Activated CD8-positive, alpha-beta memory T cell treated with anti-CD3 and anti-CD28 coated beads for 36 hours (primary cell): Measurements from ENCODE around the gene COPG1. TPM values are rescaled to one million over a fixed set of nuclear protein-coding genes. Genes with fewer than 3 reads are reported as not detected.

Source experiments
- CTCF ChIA-PET: fragments of 350-600 bp; sonication (Branson Sonifier 250); formaldehyde crosslinking; loops from one replicate; lab custom pipeline; 2021; ENCODE audit warnings: antibody characterized with exemption; lab: Charles Lee
- POLR2A ChIA-PET: fragments of 350-600 bp; sonication (Branson Sonifier 250); formaldehyde crosslinking; loops from one replicate; lab custom pipeline; 2021; ENCODE audit warnings: antibody characterized with exemption; lab: Charles Lee
- total RNA-seq, 2 experiments: library from RNA; stranded (reverse); gene quantifications; one replicate each; pipeline ENCODE4 v1.2.3, GENCODE V29; 2021

COPG1 gene
- total RNA-seq, 2 experiments from 2014 or later = 137 to 139 TPM

DNA sequence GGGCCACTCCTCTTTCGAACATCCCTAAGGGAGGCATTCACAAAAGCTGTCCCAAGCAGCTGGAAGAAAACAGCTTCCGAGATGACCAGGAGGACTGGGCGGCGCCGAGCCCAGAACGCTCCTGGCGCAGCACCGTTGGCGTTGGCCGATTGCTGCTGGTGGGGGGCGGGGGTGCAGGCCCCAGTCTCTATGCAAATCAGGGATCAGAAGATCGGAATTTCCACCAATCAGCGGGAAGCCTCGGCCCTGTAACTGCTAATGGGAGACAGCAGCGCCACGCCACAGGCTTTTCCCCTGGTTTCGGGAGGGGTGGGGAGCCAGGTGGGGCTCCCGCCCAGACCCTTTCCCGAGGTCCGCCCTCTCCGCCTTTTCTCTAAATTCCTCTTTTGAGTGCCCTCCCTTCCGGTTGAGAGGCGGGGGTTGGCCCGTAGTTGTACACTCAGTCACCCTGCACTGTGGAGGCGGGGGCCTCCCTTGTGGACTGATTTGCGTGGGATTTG, 56.2 kb downstream of the COPG1 start:
- ChIA-PET CTCF (interaction anchor here (0.6 kb wide), 1 partner anchor 124 kb away, joined by 6 read pairs; no protein-coding TSS in a partner anchor), POLR2A (no interaction called here)

GRCh38 chr3:129308636-129309035, 59.2 kb downstream of the COPG1 start:
- POLR2A ChIA-PET = interaction anchor here (0.6 to 0.7 kb wide), 2 partner anchors 54 to 320 kb away, joined by 3 to 4 read pairs; no protein-coding TSS in a partner anchor
- CTCF ChIA-PET = interaction anchor here (0.6 to 0.7 kb wide), 2 partner anchors 36 to 1253 kb away, joined by 3 to 5 read pairs; no protein-coding TSS in a partner anchor

GRCh38 chr3:129310111-129311011, 61.0 kb downstream of the COPG1 start:
- POLR2A ChIA-PET = no interaction called here
- CTCF ChIA-PET = no interaction called here

- POLR2A ChIA-PET = no interaction called here
- CTCF ChIA-PET = no interaction called here
Measured at GRCh38 chr3:129311054-129311902, 61.9 kb downstream of the COPG1 start.

DNA sequence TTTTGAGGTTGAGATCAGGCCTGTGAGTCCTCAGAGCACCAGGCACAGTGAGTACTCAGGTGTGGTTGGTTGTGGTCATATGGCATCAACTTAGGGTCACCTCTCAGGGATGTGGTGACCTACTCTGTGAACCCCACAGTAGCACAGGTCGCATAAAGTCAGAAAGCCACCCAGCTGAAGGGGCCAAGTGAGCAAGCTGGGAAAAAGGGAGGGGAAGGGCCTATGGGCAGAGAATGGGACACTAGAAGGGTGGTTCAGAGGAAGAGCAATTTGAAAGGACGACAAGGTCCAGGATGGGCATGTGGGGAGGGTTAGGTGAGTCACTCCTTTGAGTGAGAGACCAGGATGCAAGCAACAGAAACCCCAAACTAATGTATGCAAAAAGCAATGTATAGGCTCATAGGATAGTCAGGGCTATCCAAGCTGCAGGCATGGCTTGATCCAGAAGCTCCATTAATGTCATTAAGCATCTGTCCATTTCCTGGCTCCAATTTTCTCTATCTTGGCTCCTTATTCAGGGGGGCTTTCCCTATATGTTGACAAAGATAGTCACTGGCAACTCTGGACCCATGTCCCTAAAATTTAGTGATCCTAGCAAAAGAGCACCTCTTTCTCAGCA, 62.7 kb downstream of the COPG1 start:
- CTCF ChIA-PET = interaction anchor here (1.0 to 1.7 kb wide), 2 partner anchors 13 to 88 kb away, joined by 3 to 4 read pairs; no protein-coding TSS in a partner anchor
- POLR2A ChIA-PET = no interaction called here

- POLR2A ChIA-PET = no interaction called here
- CTCF ChIA-PET = interaction anchor here (1.0 to 1.7 kb wide), 2 partner anchors 14 to 87 kb away, joined by 3 to 4 read pairs; no protein-coding TSS in a partner anchor
Measured at GRCh38 chr3:129312671-129313414, 63.4 kb downstream of the COPG1 start.

GRCh38 chr3:129313415-129313664, 63.9 kb downstream of the COPG1 start:
- ChIA-PET CTCF (interaction anchor here (1.7 kb wide), 1 partner anchor 87 kb away, joined by 4 read pairs; no protein-coding TSS in a partner anchor), POLR2A (no interaction called here)

DNA sequence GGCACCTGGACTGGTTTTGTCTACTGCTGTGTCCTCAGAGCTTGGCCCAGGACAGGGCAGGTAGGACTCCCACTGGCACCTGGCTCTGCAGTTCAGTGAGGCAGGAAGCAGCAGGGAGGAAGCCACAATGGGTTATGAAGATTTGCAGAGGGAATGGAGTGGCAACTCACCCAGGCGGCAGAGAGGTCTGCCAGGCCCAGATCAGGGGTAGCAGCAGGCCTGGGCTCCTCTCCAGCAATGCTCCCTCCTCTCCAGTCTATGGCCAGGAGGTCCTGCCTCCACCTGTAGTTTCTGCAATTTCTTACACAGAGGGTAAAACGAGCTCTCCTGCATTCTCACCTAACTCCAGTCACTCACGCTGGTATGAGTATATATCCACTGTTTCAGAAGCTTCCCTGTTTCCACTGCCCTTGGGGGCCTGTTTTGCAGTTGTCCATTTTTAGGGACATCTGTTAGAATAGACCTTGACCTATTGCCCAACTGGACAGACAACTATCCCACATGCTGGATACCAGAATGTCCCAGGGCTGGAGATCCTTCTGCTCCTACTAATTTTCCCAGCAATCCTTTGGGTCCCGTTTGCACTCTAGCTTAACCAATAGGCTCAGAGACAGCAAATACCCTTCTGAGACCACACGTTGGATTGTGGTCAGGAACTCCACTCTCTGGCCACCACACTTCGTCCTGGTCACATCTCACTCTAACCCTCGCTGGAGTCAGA, 64.4 kb downstream of the COPG1 start:
- ChIA-PET POLR2A (no interaction called here), CTCF (interaction anchor here (1.7 kb wide), 1 partner anchor 86 kb away, joined by 4 read pairs; no protein-coding TSS in a partner anchor)

GRCh38 chr3:129314386-129315222, 65.2 kb downstream of the COPG1 start:
- CTCF ChIA-PET = interaction anchor here (0.6 kb wide), 1 partner anchor 32 kb away, joined by 3 read pairs; no protein-coding TSS in a partner anchor
- POLR2A ChIA-PET = interaction anchor here (0.9 to 2.4 kb wide), 5 partner anchors 23 to 125 kb away, joined by 3 to 24 read pairs (median 9); partner anchors contain the start of genes COPG1, IFT122 and MBD4

DNA sequence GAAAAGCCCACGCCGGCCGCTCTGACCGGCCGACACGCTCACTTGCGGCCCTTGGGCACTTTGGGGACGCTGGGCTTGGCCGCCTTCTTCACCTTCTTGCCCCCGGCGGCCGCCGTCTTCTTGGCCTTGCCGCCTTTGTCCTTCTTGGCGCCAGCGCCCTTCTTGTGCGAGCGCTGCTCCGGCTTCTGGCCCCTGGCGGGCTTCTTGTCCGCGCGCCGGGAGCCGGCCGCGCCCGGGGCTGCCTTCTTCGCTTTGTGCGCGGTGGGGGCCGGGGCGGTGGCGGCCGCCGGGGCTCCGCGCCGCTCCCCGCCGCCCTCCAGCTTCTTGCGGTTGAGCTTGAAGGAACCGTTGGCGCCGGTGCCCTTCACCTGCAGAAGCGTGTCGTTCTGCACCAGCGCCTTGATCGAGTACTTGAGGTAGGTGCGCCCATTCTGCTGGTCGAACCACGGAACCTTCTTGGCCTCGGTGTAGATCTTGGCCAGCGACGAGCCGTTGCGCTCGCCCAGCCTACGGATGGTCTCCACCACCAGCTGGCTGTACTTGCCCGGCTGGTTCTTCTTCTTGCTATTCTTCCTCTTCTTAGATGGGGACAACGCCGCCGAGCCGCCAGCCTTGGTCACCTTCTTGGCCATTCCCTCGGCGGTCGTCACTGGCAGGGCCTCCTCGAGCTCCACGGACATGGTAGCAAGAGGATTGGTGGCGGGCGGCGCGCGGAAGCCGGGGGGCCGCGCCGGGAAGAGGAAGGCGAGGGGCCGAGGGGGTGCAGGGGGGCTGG, 66.0 kb downstream of the COPG1 start:
- ChIA-PET CTCF (interaction anchor here (0.9 to 1.7 kb wide), 7 partner anchors 14 to 194 kb away, joined by 3 to 7 read pairs (median 3); partner anchors contain the start of genes IFT122, MBD4 and RAB43), POLR2A (interaction anchor here (0.9 to 2.4 kb wide), 13 partner anchors 24 to 436 kb away, joined by 3 to 24 read pairs (median 5); partner anchors contain the start of genes ACAD9, COPG1, IFT122 and MBD4)

- CTCF ChIA-PET = interaction anchor here (0.9 to 1.7 kb wide), 8 partner anchors 13 to 194 kb away, joined by 3 to 7 read pairs (median 4); partner anchors contain the start of genes IFT122, MBD4 and RAB43
- POLR2A ChIA-PET = interaction anchor here (0.6 to 2.4 kb wide), 15 partner anchors 9 to 590 kb away, joined by 3 to 24 read pairs (median 5); partner anchors contain the start of genes ACAD9, COPG1, IFT122 and MBD4
Measured at GRCh38 chr3:129315998-129316247, 66.5 kb downstream of the COPG1 start.

GRCh38 chr3:129316248-129317013, 67.0 kb downstream of the COPG1 start:
- CTCF ChIA-PET = interaction anchor here (0.7 to 1.7 kb wide), 11 partner anchors 13 to 346 kb away, joined by 3 to 7 read pairs (median 4); partner anchors contain the start of genes IFT122, MBD4 and RAB43

DNA sequence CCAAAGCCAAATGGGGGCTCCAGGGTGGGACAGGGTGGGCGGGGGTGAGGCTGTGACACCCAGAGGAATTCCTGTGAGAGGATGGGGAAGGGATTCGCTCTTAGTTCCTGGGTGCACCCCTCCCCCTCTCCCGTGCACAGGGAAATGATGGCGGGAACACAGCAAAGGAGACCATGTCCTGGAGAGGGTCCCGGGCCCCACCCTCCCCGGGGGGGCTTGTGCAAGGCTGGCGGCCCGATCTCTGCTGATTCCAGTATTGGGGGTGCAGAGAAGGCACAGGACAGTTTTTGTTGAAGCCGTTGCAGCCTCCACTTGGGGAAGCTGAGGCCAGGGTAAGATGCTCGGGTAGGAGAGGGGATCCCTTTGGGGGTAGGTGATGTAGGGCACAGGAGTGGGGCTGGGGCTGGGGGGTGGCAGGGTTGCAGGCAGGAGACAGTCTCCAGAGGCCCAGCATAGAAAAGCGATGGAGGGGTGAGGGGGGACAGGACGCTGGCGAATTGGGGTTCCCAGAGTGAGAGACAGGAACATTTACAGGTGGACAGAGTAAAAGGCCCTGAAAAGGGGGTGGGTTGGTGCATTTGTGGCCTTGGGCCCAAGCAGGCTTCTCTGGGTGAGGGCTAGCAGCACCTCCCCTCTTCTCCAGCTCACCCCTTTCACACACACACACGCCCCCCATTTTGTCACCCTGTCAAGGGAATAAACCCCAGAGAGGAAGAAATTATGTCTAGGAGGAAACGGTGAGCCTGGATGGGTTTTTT, 67.8 kb downstream of the COPG1 start:
- ChIA-PET POLR2A (interaction anchor here (0.9 to 2.4 kb wide), 10 partner anchors 8 to 438 kb away, joined by 3 to 24 read pairs (median 8); partner anchors contain the start of genes ACAD9, COPG1, IFT122 and MBD4), CTCF (interaction anchor here (0.7 to 1.7 kb wide), 6 partner anchors 14 to 347 kb away, joined by 3 to 7 read pairs (median 4); no protein-coding TSS in a partner anchor)

More at GRCh38 chr3:129316248-129317013, 67.0 kb downstream of the COPG1 start:
- POLR2A ChIA-PET = interaction anchor here (0.6 to 2.4 kb wide), 15 partner anchors 9 to 590 kb away, joined by 3 to 24 read pairs (median 5); partner anchors contain the start of genes ACAD9, COPG1, IFT122 and MBD4

GRCh38 chr3:129317848-129318247, 68.4 kb downstream of the COPG1 start:
- ChIA-PET POLR2A (no interaction called here), CTCF (no interaction called here)
